HG03175 (cell line): ENCODE results near the gene RNASE4.
"Not testable (repeated sequence)": the region's sequence is repeated elsewhere in the genome, so short reads cannot be mapped to it uniquely, and the experiment has no call there.

Source experiments
- ATAC-seq: cut with Tn5 transposase; IDR thresholded peaks from one replicate; pipeline ENCODE4 v1.9.1; 2021; ENCODE audit warnings: mild to moderate bottlenecking, moderate library complexity; ENCODE audit not compliant: unreplicated experiment

The RNASE4 gene

GRCh38 chr14:20697273-20698017 is 13.1 kb downstream of the RNASE4 start:
- no peak for ATAC-seq

GRCh38 chr14:20698018-20698329 is 13.6 kb downstream of the RNASE4 start:
- no peak for ATAC-seq

GRCh38 chr14:20698934-20699333 is 14.6 kb downstream of the RNASE4 start:
- ATAC-seq = no peak

- no peak for ATAC-seq
Observed at GRCh38 chr14:20699931-20700330, 15.6 kb downstream of the RNASE4 start.

- ATAC-seq = not testable (repeated sequence)
Observed at GRCh38 chr14:20700965-20701364, 16.6 kb downstream of the RNASE4 start.

- no peak for ATAC-seq
Observed at GRCh38 chr14:20706657-20707355, 22.4 kb downstream of the RNASE4 start.

GRCh38 chr14:20707622-20708021 is 23.3 kb downstream of the RNASE4 start:
- ATAC-seq = no peak

GRCh38 chr14:20711261-20711660 is 26.9 kb downstream of the RNASE4 start:
- no peak for ATAC-seq

- ATAC-seq = no peak
Observed at GRCh38 chr14:20711685-20712084, 27.3 kb downstream of the RNASE4 start.

GRCh38 chr14:20712904-20713303 is 28.5 kb downstream of the RNASE4 start:
- no peak for ATAC-seq

GRCh38 chr14:20714593-20715250 is 30.4 kb downstream of the RNASE4 start:
- no peak for ATAC-seq

GRCh38 chr14:20719777-20720176 is 35.4 kb downstream of the RNASE4 start:
- ATAC-seq = no peak

- ATAC-seq = no peak
Observed at GRCh38 chr14:20720741-20721140, 36.4 kb downstream of the RNASE4 start.

GRCh38 chr14:20722016-20722415 is 37.7 kb downstream of the RNASE4 start:
- ATAC-seq = no peak

- no peak for ATAC-seq
Observed at GRCh38 chr14:20723488-20723887, 39.1 kb downstream of the RNASE4 start.

GRCh38 chr14:20726121-20726520 is 41.8 kb downstream of the RNASE4 start:
- ATAC-seq = not testable (repeated sequence)

- no peak for ATAC-seq
Observed at GRCh38 chr14:20726531-20726930, 42.2 kb downstream of the RNASE4 start.

GRCh38 chr14:20730891-20731290 is 46.5 kb downstream of the RNASE4 start:
- no peak for ATAC-seq

GRCh38 chr14:20732477-20732876 is 48.1 kb downstream of the RNASE4 start:
- ATAC-seq = no peak

GRCh38 chr14:20732979-20733635 is 48.7 kb downstream of the RNASE4 start:
- no peak for ATAC-seq

- ATAC-seq = no peak
Observed at GRCh38 chr14:20733684-20734429, 49.5 kb downstream of the RNASE4 start.
